ENCODE measurements around the gene RNF128.

RNF128 gene

GRCh38 chrX:106716463-106716862 is 10.0 kb upstream of the RNF128 start:
- no peak for DNase-seq (ENCODE audit: low read depth, low spot score)
- ChIA-PET CTCF (no interaction called here), POLR2A (no interaction called here)
- TF ChIP-seq CTCF (IDR thresholded peaks at IDR 0.05; ENCODE audit: insufficient read depth, low read length, missing control alignments): no peak
- H3K4me3 ChIP-seq (ENCODE audit: low read depth, low read length): no peak overlapping the region

- DNase-seq (ENCODE audit: low read depth, low spot score): no peak
- POLR2A ChIA-PET: no interaction called here
- no peak for TF ChIP-seq CTCF (IDR thresholded peaks at IDR 0.05; ENCODE audit: insufficient read depth, low read length, missing control alignments)
- CTCF ChIA-PET: no interaction called here
- no peak overlapping the region for H3K4me3 ChIP-seq (ENCODE audit: low read depth, low read length)
These were observed 7.8 kb upstream of the RNF128 start for GRCh38 chrX:106718709-106719108.

GRCh38 chrX:106725931-106726330 is 570 bp upstream of the RNF128 start:
- POLR2A ChIA-PET: no interaction called here
- peak overlapping the region; percentile 60 for H3K4me3 ChIP-seq (ENCODE audit: low read depth, low read length)
- no peak for DNase-seq (ENCODE audit: low read depth, low spot score)
- CTCF ChIA-PET: no interaction called here
- no peak for TF ChIP-seq CTCF (IDR thresholded peaks at IDR 0.05; ENCODE audit: insufficient read depth, low read length, missing control alignments)

GRCh38 chrX:106728337-106728736 is 1.8 kb downstream of the RNF128 start:
- no peak for TF ChIP-seq CTCF (IDR thresholded peaks at IDR 0.05; ENCODE audit: insufficient read depth, low read length, missing control alignments)
- POLR2A ChIA-PET: no interaction called here
- no peak for DNase-seq (ENCODE audit: low read depth, low spot score)
- CTCF ChIA-PET: no interaction called here
- H3K4me3 ChIP-seq (ENCODE audit: low read depth, low read length): no peak overlapping the region

- no peak overlapping the region for H3K4me3 ChIP-seq (ENCODE audit: low read depth, low read length)
- no peak for TF ChIP-seq CTCF (IDR thresholded peaks at IDR 0.05; ENCODE audit: insufficient read depth, low read length, missing control alignments)
- no peak for DNase-seq (ENCODE audit: low read depth, low spot score)
- ChIA-PET CTCF (no interaction called here), POLR2A (no interaction called here)
These were observed 3.9 kb downstream of the RNF128 start for GRCh38 chrX:106730401-106730800.

- no peak for DNase-seq (ENCODE audit: low read depth, low spot score)
- H3K4me3 ChIP-seq (ENCODE audit: low read depth, low read length): no peak overlapping the region
- TF ChIP-seq CTCF (IDR thresholded peaks at IDR 0.05; ENCODE audit: insufficient read depth, low read length, missing control alignments): no peak
- ChIA-PET CTCF (no interaction called here), POLR2A (no interaction called here)
These were observed 5.1 kb downstream of the RNF128 start for GRCh38 chrX:106731590-106731989.

Measured in AG04449 (cell line).